GM23338 (cell line): ENCODE results near the gene ST6GALNAC1.

Experiments
- CREB1 ChIP-seq: fragments of 250-450 bp; sonication (Bioruptor Pico); IDR thresholded peaks from 2 replicates; pipeline ENCODE4 v1.5.0; 2020; ENCODE audit warnings: low read depth, mild to moderate bottlenecking, moderate library complexity
- CTCF ChIP-seq, 2 experiments: fragments of 200-600 bp in 1 of 2; sonication (generic) in 1 of 2; conservative IDR thresholded peaks; 2 replicates each; pipeline versions ENCODE4 v1.5.1 to v1.6.1; 2016 to 2017; ENCODE audit warnings: antibody characterized with exemption in 2 of 2, low read depth in 2 of 2, mild to moderate bottlenecking in 2 of 2, moderate library complexity in 1 of 2
- EZH2 ChIP-seq: fragments of 200-600 bp; sonication (generic); IDR thresholded peaks from one replicate; pipeline ENCODE4 v1.8.0; 2017; ENCODE audit warnings: antibody characterized with exemption, mild to moderate bottlenecking, low read depth; ENCODE audit not compliant: unreplicated experiment
- EZH2phosphoT487 ChIP-seq: fragments of 200-600 bp; sonication (generic); IDR thresholded peaks from one replicate; pipeline ENCODE4 v1.8.1; 2018; ENCODE audit warnings: antibody characterized with exemption; ENCODE audit not compliant: unreplicated experiment
- JUNB ChIP-seq: IDR thresholded peaks from one replicate; pipeline ENCODE4 v1.6.1; 2016; ENCODE audit warnings: antibody characterized with exemption; ENCODE audit not compliant: unreplicated experiment
- POLR2AphosphoS5 ChIP-seq: IDR thresholded peaks from 2 replicates; pipeline ENCODE4 v1.6.1; 2016; ENCODE audit warnings: antibody characterized with exemption, low read depth
- REST ChIP-seq: IDR thresholded peaks from one replicate; pipeline ENCODE4 v1.6.1; 2018; ENCODE audit warnings: antibody characterized with exemption; ENCODE audit not compliant: unreplicated experiment

- TF ChIP-seq POLR2AphosphoS5 (no peak), CREB1 (CRISPR knock-in tag) (no peak), CTCF (conservative IDR thresholded peaks at IDR 0.05; ENCODE audit: low read depth in 2 of 2) (no peak), REST (no peak), EZH2 (no peak), EZH2phosphoT487 (no peak), JUNB (no peak)
Measured at GRCh38 chr17:76672892-76673291, 29.3 kb upstream of the ST6GALNAC1 start.
